ENCODE results near the gene ABHD12. TPM values are rescaled to one million over a fixed set of nuclear protein-coding genes. Genes with fewer than 3 reads are reported as not detected.

Gene ABHD12
- total RNA-seq, 2 donors from 2014 or later, result 54.2 to 60.6 TPM

GRCh38 chr20:25380945-25381614, 9.6 kb downstream of the ABHD12 start:
- no peak for DNase-seq

DNA sequence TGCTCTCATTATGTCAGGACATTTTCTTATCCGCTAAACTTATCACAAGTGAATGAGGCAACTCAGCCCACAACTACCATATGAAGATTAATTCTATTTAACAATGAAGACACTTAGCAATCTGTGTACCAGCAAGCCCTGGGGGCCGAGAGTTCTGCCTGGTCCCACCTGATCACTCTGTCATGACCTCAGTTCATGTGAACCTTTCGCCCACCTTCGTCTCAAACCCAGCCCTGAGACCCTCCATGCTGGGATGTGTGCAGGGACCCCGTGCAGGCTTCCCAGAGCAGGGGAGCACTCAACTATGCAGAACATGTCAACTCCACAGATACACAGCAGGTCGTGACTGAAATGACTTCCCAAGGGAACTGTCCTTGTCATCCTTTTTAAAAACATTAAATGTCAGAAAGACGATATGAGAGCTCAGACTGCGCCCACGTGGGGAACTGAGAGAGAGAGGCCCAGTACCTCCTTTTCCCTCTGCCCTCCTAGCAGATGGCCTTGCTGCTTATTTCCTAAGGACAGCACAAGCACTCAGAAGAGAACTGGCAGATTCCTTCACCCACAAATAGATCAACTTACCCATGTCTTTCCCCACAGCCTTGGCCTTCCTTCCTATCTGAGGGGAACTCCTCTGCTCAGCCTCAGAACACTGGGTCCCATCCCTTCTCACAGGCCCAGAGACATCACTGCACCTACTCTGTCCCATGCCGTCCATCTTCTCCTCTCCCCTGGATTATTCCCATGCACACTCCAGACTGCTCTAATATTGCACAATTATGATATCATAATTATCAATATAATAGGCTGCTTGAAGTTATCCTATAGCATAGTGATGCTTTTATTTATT, 11.5 kb downstream of the ABHD12 start:
- no peaks in the 10 kb centered on the region for H3K4me1 ChIP-seq
- no peak overlapping the region for H3K4me3 ChIP-seq
- no peak overlapping the region for H3K9ac ChIP-seq (ENCODE audit: low read depth in 2 of 2, low read length in 2 of 2)
- DNase-seq, result no peak
- no peaks in the 10 kb centered on the region for H3K36me3 ChIP-seq
- no peaks in the 10 kb centered on the region for H3K27me3 ChIP-seq
- intact Hi-C loops (cut with DNase I), result no loop called here
- no peaks in the 10 kb centered on the region for H3K9me3 ChIP-seq
- no peak overlapping the region for H3K27ac ChIP-seq
- no peak for TF ChIP-seq CTCF (IDR thresholded peaks at IDR 0.05)

More at GRCh38 chr20:25380945-25381614, 9.6 kb downstream of the ABHD12 start:
- no peaks in the 10 kb centered on the region for H3K9me3 ChIP-seq
- no peaks in the 10 kb centered on the region for H3K4me1 ChIP-seq
- no peak overlapping the region for H3K4me3 ChIP-seq
- H3K27ac ChIP-seq, result no peak overlapping the region
- no peaks in the 10 kb centered on the region for H3K27me3 ChIP-seq
- TF ChIP-seq CTCF (IDR thresholded peaks at IDR 0.05), result no peak
- no peaks in the 10 kb centered on the region for H3K36me3 ChIP-seq
- intact Hi-C loops (cut with DNase I), result no loop called here
- no peak overlapping the region for H3K9ac ChIP-seq (ENCODE audit: low read depth in 2 of 2, low read length in 2 of 2)

GRCh38 chr20:25378189-25378883, 12.3 kb downstream of the ABHD12 start:
- Histone ChIP-seq H3K4me1 (no peaks in the 10 kb centered on the region), H3K27me3 (no peaks in the 10 kb centered on the region), H3K9ac (ENCODE audit: low read depth in 2 of 2, low read length in 2 of 2) (no peak overlapping the region), H3K4me3 (no peak overlapping the region), H3K36me3 (no peaks in the 10 kb centered on the region), H3K27ac (no peak overlapping the region), H3K9me3 (no peaks in the 10 kb centered on the region)
- intact Hi-C loops (cut with DNase I), result no loop called here
- DNase-seq, result no peak
- no peak for TF ChIP-seq CTCF (IDR thresholded peaks at IDR 0.05)

DNA sequence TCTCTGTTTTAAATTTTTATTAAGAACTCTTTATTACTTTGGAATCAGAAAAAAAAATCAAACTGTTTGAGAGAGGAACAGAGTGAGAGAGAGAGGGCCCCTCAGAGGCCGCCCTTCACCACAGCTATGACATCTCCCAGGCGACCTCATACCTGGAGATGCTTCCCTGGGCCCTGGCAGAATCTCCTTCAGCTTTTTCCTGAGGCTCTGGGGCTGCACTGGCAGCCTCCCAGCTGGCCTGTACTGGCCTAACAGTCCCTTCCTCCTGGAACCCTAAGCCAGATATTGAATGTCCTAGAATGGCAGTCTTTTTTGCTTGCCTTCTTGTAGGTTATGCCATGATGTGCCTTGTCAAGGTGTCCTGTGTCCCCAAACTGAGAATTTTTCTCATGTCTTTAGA, 13.7 kb downstream of the ABHD12 start:
- H3K27ac ChIP-seq, result no peak overlapping the region

More for the DNA sequence above, 13.7 kb downstream of the ABHD12 start:
- no peak for TF ChIP-seq CTCF (IDR thresholded peaks at IDR 0.05)
- no peak overlapping the region for H3K9ac ChIP-seq (ENCODE audit: low read depth in 2 of 2, low read length in 2 of 2)
- H3K4me1 ChIP-seq, result no peaks in the 10 kb centered on the region
- H3K4me3 ChIP-seq, result no peak overlapping the region
- no peaks in the 10 kb centered on the region for H3K36me3 ChIP-seq
- no peaks in the 10 kb centered on the region for H3K9me3 ChIP-seq
- H3K27me3 ChIP-seq, result no peaks in the 10 kb centered on the region
- intact Hi-C loops (cut with DNase I), result no loop called here
- DNase-seq, result no peak
